Esophagus muscularis mucosa (tissue), 4 donors: Measurements from ENCODE around the gene PCDHGA7. TPM values are rescaled to one million over a fixed set of nuclear protein-coding genes. Genes with fewer than 3 reads are reported as not detected.
"Not testable (repeated sequence)": the region's sequence is repeated elsewhere in the genome, so short reads cannot be mapped to it uniquely, and the experiment has no call there.

ENCODE experiments used
- DNase-seq: peaks from one replicate; pipeline ENCODE4 v3.0.0-alpha.2; 2017; ENCODE audit errors: extremely low spot score
- H3K27ac ChIP-seq, 4 donors: fragments of 200-600 bp; sonication (generic); replicated peaks in 1 of 4; 1 replicate in 3 of 4; 2 replicates in 1 of 4; pipeline ENCODE4 v1.5.1; 2016 to 2019; ENCODE audit warnings: mild to moderate bottlenecking in 1 of 4
- H3K27me3 ChIP-seq, 4 donors: fragments of 200-600 bp; sonication (generic); one replicate each; pipeline versions ENCODE4 v1.5.1 to v1.6.0; 2016 to 2019
- H3K36me3 ChIP-seq, 4 donors: fragments of 200-600 bp; sonication (generic); one replicate each; pipeline ENCODE4 v1.5.1; 2016 to 2019
- H3K4me1 ChIP-seq, 4 donors: fragments of 200-600 bp; sonication (generic); one replicate each; pipeline ENCODE4 v1.5.1; 2016 to 2019
- H3K4me3 ChIP-seq, 4 donors: fragments of 200-600 bp; sonication (generic); 1 replicate in 2 of 4; 2 replicates in 2 of 4; pipeline ENCODE4 v1.5.1; 2016 to 2019; ENCODE audit warnings: mild to moderate bottlenecking in 4 of 4, moderate library complexity in 1 of 4
- H3K9me3 ChIP-seq, 4 donors: fragments of 200-600 bp; sonication (generic); 1 replicate in 3 of 4; 2 replicates in 1 of 4; pipeline ENCODE4 v1.5.1; 2016 to 2019
- CTCF ChIP-seq, 3 experiments: fragments of 200-600 bp in 2 of 3; fragments of 450-650 bp in 1 of 3; sonication (generic) in 2 of 3; IDR thresholded peaks; one replicate each; pipeline ENCODE4 v1.5.1; 2017 to 2019; ENCODE audit warnings: antibody characterized with exemption in 3 of 3, mild to moderate bottlenecking in 2 of 3, moderate library complexity in 1 of 3
- EP300 ChIP-seq: sonication (generic); formaldehyde crosslinking; IDR thresholded peaks from one replicate; pipeline ENCODE4 v1.6.1; 2017; ENCODE audit warnings: antibody characterized with exemption
- POLR2A ChIP-seq: fragments of 450-650 bp; IDR thresholded peaks from one replicate; pipeline ENCODE4 v1.6.1; 2017; ENCODE audit warnings: antibody characterized with exemption, moderate library complexity, mild to moderate bottlenecking, low read depth
- POLR2AphosphoS5 ChIP-seq, 2 donors: sonication (generic); formaldehyde crosslinking; IDR thresholded peaks; one replicate each; pipeline ENCODE4 v1.6.1; 2017; ENCODE audit warnings: antibody characterized with exemption in 2 of 2
- WGBS: methylation state at CpG from one replicate; pipeline ENCODE4 v1.1.5; 2018; 5-methylcytosine and 5-hydroxymethylcytosine counted together
- intact Hi-C: fragments of 100-400 bp; cut with DNase I; formaldehyde crosslinking; loops from one replicate; pipeline ENCODE4 v1.15.1; 2023
- total RNA-seq, 4 donors: library from RNA; depleted of rRNA; stranded (reverse); fragments of >200 nt; gene quantifications; one replicate each; pipeline versions ENCODE4 v1.1.0 to v1.2.1, GENCODE V29; 2016

The PCDHGA7 gene
- total RNA-seq, 4 donors from 2014 or later = 4.3 to 9.1 (median 6.4) TPM

GRCh38 chr5:141413540-141414069 lies 31.1 kb downstream of the PCDHGA7 start:
- Histone ChIP-seq H3K4me1 (peaks cover 0 to 7% (median 0%) of the 10 kb centered on the region in 4 donors), H3K9me3 (peaks cover 10 to 98% (median 92%) of the 10 kb centered on the region in 4 donors), H3K27me3 (no peaks in the 10 kb centered on the region), H3K36me3 (peaks cover 0 to 6% (median 2%) of the 10 kb centered on the region in 4 donors), H3K27ac (no peak overlapping the region), H3K4me3 (peak overlapping the region; percentile 24 to 41 (median 32))
- no peak for TF ChIP-seq CTCF (IDR thresholded peaks at IDR 0.05)
- no peak for TF ChIP-seq POLR2A
- DNase-seq = no peak
- WGBS = 18% methylated on average over 25 of the region's 25 CpGs
- intact Hi-C loops = loop anchor here (10.0 kb wide), 1 partner anchor 111 kb away; no protein-coding TSS in a partner anchor

GRCh38 chr5:141414548-141415274 lies 32.2 kb downstream of the PCDHGA7 start:
- WGBS = 50% methylated on average over 10 of the region's 46 CpGs
- not testable (repeated sequence) for H3K27ac ChIP-seq, H3K36me3 ChIP-seq, H3K27me3 ChIP-seq, H3K4me3 ChIP-seq, DNase-seq
- peaks cover 4 to 98% (median 92%) of the 10 kb centered on the region in 4 donors for H3K9me3 ChIP-seq
- intact Hi-C loops = loop anchor here (5.0 to 10.0 kb wide), 2 partner anchors 110 to 143 kb away; no protein-coding TSS in a partner anchor
- peaks cover 0 to 15% (median 3%) of the 10 kb centered on the region in 4 donors for H3K4me1 ChIP-seq

- not testable (repeated sequence) for H3K36me3 ChIP-seq, DNase-seq, H3K27me3 ChIP-seq, H3K27ac ChIP-seq, H3K4me3 ChIP-seq
- peaks cover 9 to 98% (median 92%) of the 10 kb centered on the region in 4 donors for H3K9me3 ChIP-seq
- 34% methylated on average over 17 of the region's 24 CpGs for WGBS
- intact Hi-C loops = loop anchor here (5.0 to 10.0 kb wide), 2 partner anchors 110 to 142 kb away; no protein-coding TSS in a partner anchor
- H3K4me1 ChIP-seq = peaks cover 0 to 17% (median 4%) of the 10 kb centered on the region in 4 donors
These were observed 32.7 kb downstream of the PCDHGA7 start for GRCh38 chr5:141415275-141415618.

- WGBS = 10% methylated on average over 28 of the region's 47 CpGs
- Histone ChIP-seq H3K4me3 (peak within 1 kb of the TSS; percentile 48 to 57 (median 49)), H3K4me1 (peaks cover 0 to 17% (median 6%) of the 10 kb centered on the region in 4 donors), H3K27ac (peak within 1 kb of the TSS; percentile 50 to 73 (median 58)), H3K9me3 (peaks cover 17 to 98% (median 95%) of the 10 kb centered on the region in 4 donors), H3K36me3 (peaks cover 4 to 13% (median 8%) of the 10 kb centered on the region in 4 donors)
- intact Hi-C loops = loop anchor here (5.0 to 10.0 kb wide), 2 partner anchors 107 to 140 kb away; no protein-coding TSS in a partner anchor
- TF ChIP-seq POLR2AphosphoS5 (IDR thresholded peaks at IDR 0.05) = peak in 1 of 2 donors; percentile 13
- TF ChIP-seq CTCF (IDR thresholded peaks at IDR 0.05) = peak; percentile 56 to 69 (median 64)
- H3K27me3 ChIP-seq, DNase-seq: not testable (repeated sequence)
These were observed 35.1 kb downstream of the PCDHGA7 start, which contains the start of gene PCDHGB7 for GRCh38 chr5:141417494-141418172. Gene PCDHGB7 (plus strand): TSS chr5:141417677. CDS start chr5:141417860, 183 bp downstream.

- Histone ChIP-seq H3K27ac (no peak overlapping the region), H3K27me3 (no peaks in the 10 kb centered on the region), H3K9me3 (peaks cover 24 to 98% (median 95%) of the 10 kb centered on the region in 4 donors), H3K4me3 (peak overlapping the region in 1 of 4 donors; percentile 7), H3K36me3 (peaks cover 4 to 13% (median 5%) of the 10 kb centered on the region in 4 donors), H3K4me1 (peaks cover 0 to 17% (median 6%) of the 10 kb centered on the region in 4 donors)
- peak; percentile 62 for DNase-seq
- no peak for TF ChIP-seq CTCF (IDR thresholded peaks at IDR 0.05)
- no peak for TF ChIP-seq POLR2AphosphoS5 (IDR thresholded peaks at IDR 0.05)
- no peak for TF ChIP-seq EP300
- no peak for TF ChIP-seq POLR2A
- 27% methylated on average over 23 of the region's 74 CpGs for WGBS
- intact Hi-C loops = loop anchor here (5.0 to 10.0 kb wide), 2 partner anchors 106 to 138 kb away; no protein-coding TSS in a partner anchor
These were observed 36.7 kb downstream of the PCDHGA7 start for GRCh38 chr5:141419074-141419880.
